Measurements from ENCODE around the gene LPCAT1.
"Not testable (repeated sequence)": the region's sequence is repeated elsewhere in the genome, so short reads cannot be mapped to it uniquely, and the experiment has no call there.

LPCAT1 gene

GRCh38 chr5:1477341-1477740 lies 46.4 kb downstream of the LPCAT1 start:
- no peak for DNase-seq

GRCh38 chr5:1476967-1477310 lies 46.8 kb downstream of the LPCAT1 start:
- no peak for DNase-seq

GRCh38 chr5:1476181-1476966 lies 47.4 kb downstream of the LPCAT1 start:
- DNase-seq, result no peak

- DNase-seq, result not testable (repeated sequence)
Measured at GRCh38 chr5:1475544-1475900, 48.2 kb downstream of the LPCAT1 start.

GRCh38 chr5:1474866-1475543 lies 48.8 kb downstream of the LPCAT1 start:
- DNase-seq, result no peak

GRCh38 chr5:1474183-1474839 lies 49.4 kb downstream of the LPCAT1 start:
- no peak for DNase-seq

- DNase-seq, result no peak
Measured at GRCh38 chr5:1473746-1474145, 50.0 kb downstream of the LPCAT1 start.

- DNase-seq, result no peak
Measured at GRCh38 chr5:1472964-1473628, 50.7 kb downstream of the LPCAT1 start.

- DNase-seq, result no peak
Measured at GRCh38 chr5:1471997-1472963, 51.5 kb downstream of the LPCAT1 start.

GRCh38 chr5:1471240-1471853 lies 52.4 kb downstream of the LPCAT1 start:
- DNase-seq, result no peak

GRCh38 chr5:1470762-1471211 lies 53.0 kb downstream of the LPCAT1 start:
- no peak for DNase-seq

GRCh38 chr5:1468629-1469527 lies 54.9 kb downstream of the LPCAT1 start:
- DNase-seq, result no peak

- DNase-seq, result peak; percentile 91
Measured at GRCh38 chr5:1468247-1468612, 55.5 kb downstream of the LPCAT1 start.

- DNase-seq, result no peak
Measured at GRCh38 chr5:1467341-1468246, 56.2 kb downstream of the LPCAT1 start.

- no peak for DNase-seq
Measured at GRCh38 chr5:1466631-1467265, 57.0 kb downstream of the LPCAT1 start.

GRCh38 chr5:1465966-1466471 lies 57.7 kb downstream of the LPCAT1 start:
- no peak for DNase-seq

GRCh38 chr5:1465117-1465516 lies 58.6 kb downstream of the LPCAT1 start:
- DNase-seq, result no peak

GRCh38 chr5:1464511-1464910 lies 59.2 kb downstream of the LPCAT1 start:
- DNase-seq, result no peak

GRCh38 chr5:1464096-1464446 lies 59.7 kb downstream of the LPCAT1 start:
- no peak for DNase-seq
